Neural cell (in vitro differentiated cells): ENCODE measurements around the gene ATP6AP1. TPM values are rescaled to one million over a fixed set of nuclear protein-coding genes. Genes with fewer than 3 reads are reported as not detected.

Source experiments
- H2AFZ ChIP-seq: fragments of 200-600, 300-800 bp; sonication (generic), shearing (Covaris generic); 2 replicates; pipeline ENCODE4 v1.6.0; 2014; ENCODE audit warnings: low read depth, mild to moderate bottlenecking, antibody characterized with exemption, low read length, moderate library complexity
- H3F3A ChIP-seq: fragments of 200-600 bp; shearing (Covaris generic); 2 replicates; pipeline ENCODE4 v1.6.1; 2016; ENCODE audit warnings: mild to moderate bottlenecking, moderate library complexity, mixed read lengths, antibody characterized with exemption, low read length; ENCODE audit not compliant: insufficient read depth, poor library complexity, severe bottlenecking
- H3K27ac ChIP-seq: fragments of 200-600, 300-800 bp; sonication (generic), shearing (Covaris generic); 2 replicates; pipeline ENCODE4 v1.5.1; 2014; ENCODE audit warnings: mild to moderate bottlenecking, low read length, moderate library complexity
- H3K27me3 ChIP-seq: fragments of 300-800, 200-600 bp; sonication (generic), shearing (Covaris generic); 2 replicates; pipeline ENCODE4 v1.6.0; 2014; ENCODE audit warnings: mild to moderate bottlenecking, low read depth, low read length, moderate library complexity; ENCODE audit not compliant: insufficient read depth
- H3K36me3 ChIP-seq: fragments of 300-800, 200-600 bp; sonication (generic), shearing (Covaris generic); 2 replicates; pipeline ENCODE4 v1.5.1; 2014; ENCODE audit warnings: mild to moderate bottlenecking, antibody characterized with exemption, low read length, moderate library complexity; ENCODE audit not compliant: insufficient read depth
- H3K4me2 ChIP-seq: fragments of 300-800, 200-600 bp; sonication (generic), shearing (Covaris generic); 2 replicates; pipeline ENCODE4 v1.6.0; 2014; ENCODE audit warnings: mild to moderate bottlenecking, low read length
- H3K4me3 ChIP-seq: fragments of 300-800, 200-600 bp; sonication (generic), shearing (Covaris generic); 2 replicates; pipeline ENCODE4 v1.5.1; 2014; ENCODE audit warnings: mild to moderate bottlenecking, low read length, moderate library complexity
- H3K79me2 ChIP-seq: fragments of 200-600 bp; shearing (Covaris generic); replicated peaks from 2 replicates; pipeline ENCODE4 v1.6.0; 2014; ENCODE audit warnings: mild to moderate bottlenecking, low read length, moderate library complexity; ENCODE audit not compliant: insufficient read depth
- H3K9ac ChIP-seq: fragments of 300-800, 200-600 bp; sonication (generic), shearing (Covaris generic); 2 replicates; pipeline ENCODE4 v1.6.1; 2016; ENCODE audit warnings: mild to moderate bottlenecking, low read length, mixed read lengths
- H3K9me2 ChIP-seq: fragments of 200-600 bp; shearing (Covaris generic); 2 replicates; pipeline ENCODE4 v1.6.1; 2016; ENCODE audit warnings: mild to moderate bottlenecking, low read length, mixed read lengths; ENCODE audit not compliant: insufficient read depth
- H3K9me3 ChIP-seq: fragments of 200-600, 300-800 bp; sonication (generic), shearing (Covaris generic); 2 replicates; pipeline ENCODE4 v1.6.1; 2016; ENCODE audit warnings: mild to moderate bottlenecking, mixed run types, low read length, moderate library complexity, mixed read lengths
- H4K20me1 ChIP-seq: fragments of 200-600 bp; shearing (Covaris generic); 2 replicates; pipeline ENCODE4 v1.6.1; 2016; ENCODE audit warnings: mild to moderate bottlenecking, mixed run types; ENCODE audit not compliant: insufficient read depth
- CTCF ChIP-seq: fragments of 450-650 bp; IDR thresholded peaks from 2 replicates; pipeline ENCODE4 v1.5.1; 2014; ENCODE audit warnings: antibody characterized with exemption, mild to moderate bottlenecking, moderate library complexity; ENCODE audit not compliant: poor library complexity, severe bottlenecking
- EP300 ChIP-seq: fragments of 450-650 bp; conservative IDR thresholded peaks from 2 replicates; pipeline ENCODE4 v1.6.1; 2014; ENCODE audit warnings: antibody characterized with exemption, mild to moderate bottlenecking, moderate library complexity; ENCODE audit not compliant: poor library complexity, severe bottlenecking
- EZH2 ChIP-seq: fragments of 200-600, 300-800 bp; shearing (Covaris generic), sonication (generic); IDR thresholded peaks from 2 replicates; pipeline ENCODE4 v1.6.1; 2014; ENCODE audit warnings: antibody characterized with exemption, low read length, borderline replicate concordance, mild to moderate bottlenecking; ENCODE audit not compliant: insufficient read depth, poor library complexity, severe bottlenecking
- MXI1 ChIP-seq: fragments of 450-650 bp; conservative IDR thresholded peaks from 2 replicates; pipeline ENCODE4 v1.6.1; 2014; ENCODE audit warnings: antibody characterized with exemption, mild to moderate bottlenecking; ENCODE audit not compliant: poor library complexity, severe bottlenecking
- POLR2AphosphoS5 ChIP-seq: IDR thresholded peaks from 2 replicates; pipeline ENCODE4 v1.6.1; 2012
- RAD21 ChIP-seq: fragments of 450-650 bp; conservative IDR thresholded peaks from 2 replicates; pipeline ENCODE4 v1.6.1; 2014; ENCODE audit warnings: antibody characterized with exemption, mild to moderate bottlenecking, moderate library complexity
- REST ChIP-seq: IDR thresholded peaks from 2 replicates; pipeline ENCODE4 v1.6.1; 2012; ENCODE audit warnings: borderline replicate concordance
- SMC3 ChIP-seq: fragments of 450-650 bp; conservative IDR thresholded peaks from 2 replicates; pipeline ENCODE4 v1.6.1; 2014; ENCODE audit warnings: antibody characterized with exemption, mild to moderate bottlenecking, moderate library complexity; ENCODE audit not compliant: poor library complexity
- TAF1 ChIP-seq: IDR thresholded peaks from 2 replicates; pipeline ENCODE4 v1.6.1; 2012; ENCODE audit warnings: low read depth
- polyA plus RNA-seq: library from polyadenylated mRNA; depleted of rRNA; stranded (reverse); fragments of >200 nt; gene quantifications from 2 replicates; pipeline ENCODE4 v1.2.3, GENCODE V29; 2014

Gene ATP6AP1
- polyA plus RNA-seq, 1 donor from 2014 or later, result 126 TPM

- H3K4me2 ChIP-seq, result no peak overlapping the region
- no peaks in the 10 kb centered on the region for H3K27me3 ChIP-seq
- TF ChIP-seq SMC3, result no peak
- H2AFZ ChIP-seq, result no peak overlapping the region
- no peaks in the 10 kb centered on the region for H3K79me2 ChIP-seq
- H4K20me1 ChIP-seq, result no peaks in the 10 kb centered on the region
- H3K9ac ChIP-seq, result no peak overlapping the region
- H3F3A ChIP-seq, result no peaks in the 10 kb centered on the region
- no peak overlapping the region for H3K27ac ChIP-seq
- no peak overlapping the region for H3K4me3 ChIP-seq
- H3K9me2 ChIP-seq, result no peaks in the 10 kb centered on the region
- H3K36me3 ChIP-seq, result no peaks in the 10 kb centered on the region
- H3K9me3 ChIP-seq, result no peaks in the 10 kb centered on the region
Observed at GRCh38 chrX:154481911-154482601, 53.6 kb downstream of the ATP6AP1 start.

GRCh38 chrX:154482786-154483185 is 54.3 kb downstream of the ATP6AP1 start:
- Histone ChIP-seq H3K9ac (no peak overlapping the region), H3K9me3 (no peaks in the 10 kb centered on the region), H4K20me1 (no peaks in the 10 kb centered on the region), H3F3A (no peaks in the 10 kb centered on the region), H3K4me3 (no peak overlapping the region), H3K27me3 (no peaks in the 10 kb centered on the region), H3K27ac (no peak overlapping the region), H3K4me2 (no peak overlapping the region), H3K79me2 (no peaks in the 10 kb centered on the region), H2AFZ (no peak overlapping the region), H3K36me3 (no peaks in the 10 kb centered on the region), H3K9me2 (no peaks in the 10 kb centered on the region)
- TF ChIP-seq EP300, result no peak
- no peak for TF ChIP-seq MXI1
- no peak for TF ChIP-seq CTCF
- TF ChIP-seq RAD21, result no peak
- no peak for TF ChIP-seq POLR2AphosphoS5
- TF ChIP-seq REST, result no peak
- TF ChIP-seq TAF1, result no peak

GRCh38 chrX:154483325-154483724 is 54.8 kb downstream of the ATP6AP1 start:
- H3K79me2 ChIP-seq, result no peaks in the 10 kb centered on the region
- H3K4me2 ChIP-seq, result no peak overlapping the region
- H3K27me3 ChIP-seq, result no peaks in the 10 kb centered on the region
- no peaks in the 10 kb centered on the region for H4K20me1 ChIP-seq
- no peaks in the 10 kb centered on the region for H3F3A ChIP-seq
- no peaks in the 10 kb centered on the region for H3K9me3 ChIP-seq
- no peak overlapping the region for H2AFZ ChIP-seq
- H3K4me3 ChIP-seq, result no peak overlapping the region
- no peak overlapping the region for H3K27ac ChIP-seq
- no peak overlapping the region for H3K9ac ChIP-seq
- no peak for TF ChIP-seq REST
- no peak for TF ChIP-seq POLR2AphosphoS5
- no peak for TF ChIP-seq EZH2
- no peak for TF ChIP-seq CTCF
- TF ChIP-seq TAF1, result no peak
- no peak for TF ChIP-seq RAD21
- no peak for TF ChIP-seq EP300
- TF ChIP-seq SMC3, result no peak
- no peak for TF ChIP-seq MXI1
- H3K9me2 ChIP-seq, result no peaks in the 10 kb centered on the region
- no peaks in the 10 kb centered on the region for H3K36me3 ChIP-seq
